GM12878 (cell line): ENCODE results near the gene FXYD1. TPM values are rescaled to one million over a fixed set of nuclear protein-coding genes. Genes with fewer than 3 reads are reported as not detected.

Experiments used
- ATAC-seq: fragments of 200-7000 bp; cut with Tn5 transposase; 3 replicates; pipeline ENCODE4 v1.9.1; 2020; ENCODE audit warnings: mild to moderate bottlenecking, moderate library complexity
- Bru-seq: library from RNA; stranded (reverse); fragments of 400-500 nt; gene quantifications from one replicate; lab custom pipeline; 2021; lab: Mats Ljungman, UMichigan
- BruChase-seq, 2 experiments: library from RNA; stranded (reverse); fragments of 400-500 nt; gene quantifications; one replicate each; lab custom pipeline; 2021; lab: Mats Ljungman, UMichigan
- BruUV-seq: library from RNA; stranded (reverse); fragments of 400-500 nt; replicated peaks from 2 replicates; lab custom pipeline; 2021; lab: Mats Ljungman, UMichigan
- CTCF ChIA-PET: fragments of 300-600 bp; sonication (Branson Sonifier 250); formaldehyde crosslinking; extraction: SDS; loops from one replicate; lab custom pipeline; 2021; ENCODE audit warnings: inconsistent platforms; lab: Yijun Ruan, JAX
- POLR2A ChIA-PET: fragments of 350-600 bp; formaldehyde crosslinking; extraction: SDS; loops from one replicate; lab custom pipeline; 2021; ENCODE audit warnings: inconsistent platforms; lab: Charles Lee
- RAD21 ChIA-PET: fragments of 300-600 bp; sonication (Branson Sonifier 250); formaldehyde crosslinking; loops from one replicate; lab custom pipeline; 2023; ENCODE audit warnings: antibody characterized with exemption; ENCODE audit not compliant: unreplicated experiment; lab: Charles Lee
- SMC1A ChIA-PET: fragments of 300-600 bp; sonication (Branson Sonifier 250); formaldehyde crosslinking; loops from one replicate; lab custom pipeline; 2023; ENCODE audit not compliant: unreplicated experiment, uncharacterized antibody; lab: Charles Lee
- DNase-seq: peaks from one replicate; pipeline ENCODE4 v3.0.0-alpha.2; 2011; ENCODE audit warnings: low read depth, low spot score
- FAIRE-seq: peaks from 3 replicates; lab custom pipeline; 2011; peaks lifted over from hg19 to GRCh38; lab: Jason Lieb, UNC
- H2AFZ ChIP-seq: 2 replicates; pipeline ENCODE4 v1.6.0; 2011; ENCODE audit warnings: low read depth, low read length, control low read depth; ENCODE audit not compliant: control insufficient read depth
- H3K27ac ChIP-seq: 2 replicates; pipeline ENCODE4 v1.5.1; 2011; ENCODE audit warnings: control low read depth; ENCODE audit not compliant: control insufficient read depth, insufficient read depth
- H3K27me3 ChIP-seq, 2 experiments: replicated peaks in 1 of 2; 2 replicates each; pipeline versions ENCODE4 v1.6.0 to v1.6.1; 2011; ENCODE audit warnings: low read length in 1 of 2; ENCODE audit not compliant: control insufficient read depth in 2 of 2, insufficient read depth in 2 of 2
- H3K36me3 ChIP-seq, 2 experiments: 2 replicates each; pipeline ENCODE4 v1.5.1; 2011; ENCODE audit warnings: low read length in 1 of 2; ENCODE audit not compliant: control insufficient read depth in 2 of 2, insufficient read depth in 2 of 2
- H3K4me1 ChIP-seq: 2 replicates; pipeline ENCODE4 v1.6.1; 2011; ENCODE audit warnings: mild to moderate bottlenecking, low read length, moderate library complexity, mixed read lengths; ENCODE audit not compliant: control insufficient read depth, insufficient read depth
- H3K4me2 ChIP-seq: 2 replicates; pipeline ENCODE4 v1.6.0; 2011; ENCODE audit warnings: control low read depth; ENCODE audit not compliant: control insufficient read depth, insufficient read depth
- H3K4me3 ChIP-seq: fragments of 200-600 bp; sonication (generic); 2 replicates; pipeline ENCODE4 v1.5.1; 2016
- H3K79me2 ChIP-seq: 2 replicates; pipeline ENCODE4 v1.6.0; 2011; ENCODE audit warnings: low read length; ENCODE audit not compliant: control insufficient read depth, insufficient read depth
- H3K9ac ChIP-seq: 2 replicates; pipeline ENCODE4 v1.8.0; 2011; ENCODE audit warnings: low read length, control low read depth, mixed read lengths; ENCODE audit not compliant: control insufficient read depth, insufficient read depth
- H3K9me3 ChIP-seq: replicated peaks from 3 replicates; pipeline ENCODE4 v1.5.1; 2011; ENCODE audit warnings: mild to moderate bottlenecking, low read length; ENCODE audit not compliant: control insufficient read depth, insufficient read depth
- H4K20me1 ChIP-seq: 2 replicates; pipeline ENCODE4 v1.6.0; 2011; ENCODE audit not compliant: control insufficient read depth, insufficient read depth
- ATF3 ChIP-seq: IDR thresholded peaks from 2 replicates; pipeline ENCODE4 v1.6.1; 2011; ENCODE audit warnings: low read depth, mild to moderate bottlenecking, low read length, moderate library complexity, borderline replicate concordance; ENCODE audit errors: extremely low read depth
- ATF7 ChIP-seq: fragments of 450-650 bp; IDR thresholded peaks from 2 replicates; pipeline ENCODE4 v1.6.1; 2016; ENCODE audit warnings: low read depth, mild to moderate bottlenecking
- FOXK2 ChIP-seq: fragments of 450-650 bp; IDR thresholded peaks from 2 replicates; pipeline ENCODE4 v1.6.1; 2017; ENCODE audit warnings: mild to moderate bottlenecking, moderate library complexity
- MEF2A ChIP-seq: IDR thresholded peaks from 2 replicates; pipeline ENCODE4 v1.6.1; 2011; ENCODE audit warnings: low read depth, mild to moderate bottlenecking, low read length, moderate library complexity; ENCODE audit not compliant: insufficient read depth
- MYB ChIP-seq: fragments of 150-350 bp; IDR thresholded peaks from 2 replicates; pipeline ENCODE4 v1.6.1; 2014; ENCODE audit warnings: mild to moderate bottlenecking, low read depth, low read length, borderline replicate concordance
- NFXL1 ChIP-seq: fragments of 450-650 bp; IDR thresholded peaks from 2 replicates; pipeline ENCODE4 v1.6.1; 2017; ENCODE audit warnings: antibody characterized with exemption, mild to moderate bottlenecking, borderline replicate concordance
- NFYA ChIP-seq: IDR thresholded peaks from 2 replicates; pipeline ENCODE4 v1.6.1; 2011; ENCODE audit warnings: low read depth, mild to moderate bottlenecking, low read length, improper control_type of control experiment, borderline replicate concordance
- PAX5 ChIP-seq: IDR thresholded peaks from 2 replicates; pipeline ENCODE4 v1.6.1; 2011; ENCODE audit warnings: low read depth, low read length, borderline replicate concordance
- PBX3 ChIP-seq: IDR thresholded peaks from 2 replicates; pipeline ENCODE4 v1.6.1; 2011; ENCODE audit warnings: mild to moderate bottlenecking, low read depth, low read length, moderate library complexity; ENCODE audit not compliant: insufficient replicate concordance
- POU2F2 ChIP-seq: IDR thresholded peaks from 3 replicates; pipeline ENCODE4 v1.6.1; 2011; ENCODE audit warnings: low read depth, mild to moderate bottlenecking, low read length, borderline replicate concordance
- SIX5 ChIP-seq: IDR thresholded peaks from 2 replicates; pipeline ENCODE4 v1.6.1; 2011; ENCODE audit warnings: mild to moderate bottlenecking, low read depth, low read length, moderate library complexity; ENCODE audit not compliant: severe bottlenecking
- SUPT20H ChIP-seq: IDR thresholded peaks from 2 replicates; pipeline ENCODE4 v1.6.1; 2011; ENCODE audit warnings: low read depth, mild to moderate bottlenecking, low read length, moderate library complexity, borderline replicate concordance; ENCODE audit not compliant: control insufficient read depth
- YY1 ChIP-seq: IDR thresholded peaks from 2 replicates; pipeline ENCODE4 v1.6.1; 2011; ENCODE audit warnings: low read depth, mild to moderate bottlenecking, low read length
- ZBED1 ChIP-seq: IDR thresholded peaks from 2 replicates; pipeline ENCODE4 v1.6.1; 2016; ENCODE audit warnings: borderline replicate concordance
- WGBS: methylation state at CpG from one replicate; pipeline ENCODE4 v1.1.6; 2016; ENCODE audit warnings: low lambda C conversion rate; ENCODE audit not compliant: insufficient replicate concordance, insufficient coverage; ENCODE audit errors: missing lambda C conversion rate; 5-methylcytosine and 5-hydroxymethylcytosine counted together
- in situ Hi-C: fragments of 300-500 bp; cut with MboI; formaldehyde crosslinking; loops from 9 replicates; pipeline ENCODE4 v1.14.3; 2018; ENCODE audit warnings: mixed read lengths
- intact Hi-C: fragments of 100-400 bp; cut with micrococcal nuclease; formaldehyde crosslinking; loops from one replicate; pipeline ENCODE4 v1.14.2; 2022; ENCODE audit not compliant: unreplicated experiment
- long read RNA-seq, 2 experiments: library from polyadenylated mRNA; unstranded; transcript quantifications; one replicate each; pipeline ENCODE4 v2.0.0, GENCODE V29; 2019 to 2020
- polyA minus RNA-seq, 3 experiments: library from RNA; depleted of rRNA, polyadenylated mRNA; stranded (reverse); fragments of >200 nt; gene quantifications; 2 replicates each; pipeline ENCODE4 v1.2.3, GENCODE V29; 2011
- polyA plus RNA-seq, 11 experiments: library from polyadenylated mRNA; depleted of rRNA in 4 of 11; unstranded in 6 of 11; stranded (reverse) in 5 of 11; fragments of >200 nt; fragmentation: Nextera tagmentation in 4 of 11; fragmentation: Illumina TruSeq in 1 of 11; extraction: Ambion mirVana in 4 of 11; extraction: Trizol in 1 of 11; gene quantifications; 1 replicate in 1 of 11; 2 replicates in 10 of 11; pipeline versions ENCODE4 v1.2.1 to v1.2.3, GENCODE V29; 2011 to 2016; ENCODE audit warnings: inconsistent platforms in 2 of 11, missing spikeins in 2 of 11, low read depth in 1 of 11
- total RNA-seq, 4 experiments: library from RNA; depleted of rRNA in 3 of 4; stranded (reverse); fragments of >200 nt in 3 of 4; fragmentation: Illumina TruSeq in 1 of 4; extraction: Trizol in 1 of 4; gene quantifications; 2 replicates each; pipeline versions ENCODE4 v1.2.1 to v1.2.3, GENCODE V29; 2013 to 2021
- TF ChIP-seq, protein P1 (sequence below), 3 experiments: IDR thresholded peaks in 2 of 3; conservative IDR thresholded peaks in 1 of 3; 2 replicates each; pipeline ENCODE4 v1.5.1; 2011; ENCODE audit warnings: low read depth in 3 of 3, low read length in 3 of 3, mild to moderate bottlenecking in 3 of 3, control low read depth in 2 of 3, moderate library complexity in 2 of 3, inconsistent platforms in 1 of 3, mixed read lengths in 1 of 3; ENCODE audit not compliant: control insufficient read depth in 2 of 3, insufficient read depth in 1 of 3; ENCODE audit errors: extremely low read depth in 1 of 3
- TF ChIP-seq, protein P2 (sequence below): IDR thresholded peaks from 2 replicates; pipeline ENCODE4 v1.6.1; 2012; ENCODE audit warnings: low read depth, low read length, improper control_type of control experiment

The FXYD1 gene
- total RNA-seq (2013; cell fraction: nucleolus; rRNA removed) = not detected in 2 replicates
- 1.0 TPM in 1 of 2 replicates, not detected in the other for total RNA-seq (2014; rRNA removed)
- total RNA-seq (2014; rRNA removed; fragmentation: Illumina TruSeq; extraction: Trizol) = not detected in 2 replicates
- 1.2 and 1.4 TPM in 2 replicates for total RNA-seq (2021)
- not detected for polyA plus RNA-seq (2011; ENCODE audit: low read depth)
- 0.29 and 0.54 TPM in 2 replicates for polyA plus RNA-seq (2011; rRNA removed)
- 0.21 and 0.75 TPM in 2 replicates for polyA plus RNA-seq (2011; cell fraction: cytosol; rRNA removed)
- polyA plus RNA-seq (2011; cell fraction: nucleus; rRNA removed) = 0.82 and 1.0 TPM in 2 replicates
- 0.29 and 0.37 TPM in 2 replicates for polyA plus RNA-seq (2012)
- 0.34 TPM in 1 of 2 replicates, not detected in the other for polyA plus RNA-seq (2014; fragmentation: Illumina TruSeq; extraction: Trizol)
- not detected for polyA plus RNA-seq (2014; fragmentation: Nextera tagmentation; extraction: Ambion mirVana)
- polyA plus RNA-seq (2014; rRNA removed) = 0.14 and 0.37 TPM in 2 replicates
- polyA plus RNA-seq (2016; fragmentation: Nextera tagmentation; extraction: Ambion mirVana) = under 1 TPM in 1 of 2 experiments, not detected in 1; 0.44 TPM
- polyA minus RNA-seq (2011; rRNA and poly(A)+ RNA removed) = 0.62 TPM in 1 of 2 replicates, not detected in the other
- polyA minus RNA-seq (2011; cell fraction: cytosol; rRNA and poly(A)+ RNA removed) = not detected in 2 replicates
- polyA minus RNA-seq (2011; cell fraction: nucleus; rRNA and poly(A)+ RNA removed) = not detected in 2 replicates
- percentile 18 among the genes with signal in this experiment for Bru-seq, nascent RNA
- percentile 26 among the genes with signal in this experiment for BruChase-seq, experiment 1, labeled RNA remaining after a 6-hour chase
- BruChase-seq, experiment 2, labeled RNA remaining after a 2-hour chase = not detected
- long read RNA-seq, experiment 1 = 0 reads
- long read RNA-seq, experiment 2 = 0 reads

DNA sequence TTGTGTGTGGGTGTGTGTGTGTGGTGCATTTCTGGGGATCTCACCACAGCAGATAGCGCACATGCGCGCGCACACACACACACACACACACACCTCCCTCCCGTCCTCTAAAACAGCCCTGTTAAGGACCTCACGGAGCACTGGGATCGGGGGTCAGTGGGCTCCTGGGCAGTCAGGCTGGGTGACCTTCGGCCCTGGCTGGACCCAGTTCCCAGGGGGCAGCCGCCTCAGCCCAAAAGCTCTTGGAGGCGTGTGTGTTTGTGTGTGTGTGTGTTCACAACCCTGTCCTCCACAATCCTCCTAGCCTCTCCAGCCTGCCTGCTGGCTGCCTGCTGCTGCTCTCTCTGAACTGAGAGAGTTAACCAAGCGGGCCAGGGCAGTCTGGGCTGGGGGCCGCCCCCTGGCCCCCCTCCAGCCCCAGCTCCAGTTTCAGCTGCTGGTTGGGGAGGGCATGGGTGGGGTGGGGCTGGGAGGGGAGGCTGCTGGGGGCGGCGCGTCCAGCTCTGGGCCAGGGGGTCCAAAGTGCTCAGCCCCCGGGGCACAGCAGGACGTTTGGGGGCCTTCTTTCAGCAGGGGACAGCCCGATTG is at the start of gene FXYD1:
FXYD1 (plus strand) TSS at position 520 of the 588 bp plus-strand sequence. CDS start 1,256 bp downstream, outside the sequence.
- peaks cover 0 to 5% of the 10 kb centered on the region in 2 experiments; a peak in 1 of 4 replicates for H3K27me3 ChIP-seq
- ChIA-PET RAD21 (no interaction called here), SMC1A (no interaction called here), CTCF (interaction anchor here (0.6 to 5.0 kb wide), 6 partner anchors 16 to 84 kb away, joined by 3 to 75 read pairs (median 6); partner anchors contain the start of genes FXYD3 and FXYD5), POLR2A (no interaction called here)
- no peak for ATAC-seq
- peaks cover 17% of the 10 kb centered on the region for H3K4me1 ChIP-seq
- WGBS = 68% methylated on average over 15 of the region's 18 CpGs
- no peaks in the 10 kb centered on the region for H3K79me2 ChIP-seq
- no peak for TF ChIP-seq SUPT20H
- no peak for TF ChIP-seq NFXL1
- TF ChIP-seq NFYA = no peak
- TF ChIP-seq SIX5 = no peak
- no peak for TF ChIP-seq ZBED1
- no peak for TF ChIP-seq MEF2A
- no peak for TF ChIP-seq MYB
- TF ChIP-seq, protein P1, sequence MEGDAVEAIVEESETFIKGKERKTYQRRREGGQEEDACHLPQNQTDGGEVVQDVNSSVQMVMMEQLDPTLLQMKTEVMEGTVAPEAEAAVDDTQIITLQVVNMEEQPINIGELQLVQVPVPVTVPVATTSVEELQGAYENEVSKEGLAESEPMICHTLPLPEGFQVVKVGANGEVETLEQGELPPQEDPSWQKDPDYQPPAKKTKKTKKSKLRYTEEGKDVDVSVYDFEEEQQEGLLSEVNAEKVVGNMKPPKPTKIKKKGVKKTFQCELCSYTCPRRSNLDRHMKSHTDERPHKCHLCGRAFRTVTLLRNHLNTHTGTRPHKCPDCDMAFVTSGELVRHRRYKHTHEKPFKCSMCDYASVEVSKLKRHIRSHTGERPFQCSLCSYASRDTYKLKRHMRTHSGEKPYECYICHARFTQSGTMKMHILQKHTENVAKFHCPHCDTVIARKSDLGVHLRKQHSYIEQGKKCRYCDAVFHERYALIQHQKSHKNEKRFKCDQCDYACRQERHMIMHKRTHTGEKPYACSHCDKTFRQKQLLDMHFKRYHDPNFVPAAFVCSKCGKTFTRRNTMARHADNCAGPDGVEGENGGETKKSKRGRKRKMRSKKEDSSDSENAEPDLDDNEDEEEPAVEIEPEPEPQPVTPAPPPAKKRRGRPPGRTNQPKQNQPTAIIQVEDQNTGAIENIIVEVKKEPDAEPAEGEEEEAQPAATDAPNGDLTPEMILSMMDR (IDR thresholded peaks at IDR 0.05 in 2 of 3, conservative IDR thresholded peaks at IDR 0.05 in 1 of 3; ENCODE audit: control insufficient read depth in 2 of 3, extremely low read depth in 1 of 3, insufficient read depth in 1 of 3, low read depth in 3 of 3, low read length in 3 of 3) = no peak
- TF ChIP-seq, protein P2, sequence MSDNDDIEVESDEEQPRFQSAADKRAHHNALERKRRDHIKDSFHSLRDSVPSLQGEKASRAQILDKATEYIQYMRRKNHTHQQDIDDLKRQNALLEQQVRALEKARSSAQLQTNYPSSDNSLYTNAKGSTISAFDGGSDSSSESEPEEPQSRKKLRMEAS = no peak
- no peak for TF ChIP-seq PBX3
- TF ChIP-seq PAX5 = no peak
- TF ChIP-seq YY1 = no peak
- no peak for TF ChIP-seq POU2F2
- no peak for TF ChIP-seq ATF7
- no peak for TF ChIP-seq ATF3
- TF ChIP-seq FOXK2 = no peak
- no peak within 1 kb of the TSS for H3K9ac ChIP-seq
- no peak within 1 kb of the TSS for H3K4me2 ChIP-seq
- in situ Hi-C loops = loop anchor here (5.0 kb wide), 1 partner anchor 71 kb away; no protein-coding TSS in a partner anchor
- no peaks in the 10 kb centered on the region for H4K20me1 ChIP-seq
- no TSS peak for BruUV-seq
- H3K4me3 ChIP-seq = no peak within 1 kb of the TSS
- DNase-seq = no peak
- intact Hi-C loops = loop anchor here (10.0 kb wide), 1 partner anchor 164 kb away; no protein-coding TSS in a partner anchor
- no peaks in the 10 kb centered on the region for H3K36me3 ChIP-seq
- FAIRE-seq = no peak
- H2AFZ ChIP-seq = no peak within 1 kb of the TSS
- no peak within 1 kb of the TSS for H3K27ac ChIP-seq
- H3K9me3 ChIP-seq = no peaks in the 10 kb centered on the region
